ENCODE data around the gene SCMH1. TPM values are rescaled to one million over a fixed set of nuclear protein-coding genes. Genes with fewer than 3 reads are reported as not detected.

Gene SCMH1
- total RNA-seq, 1 experiment from 2014 or later = 21.1 TPM

GRCh38 chr1:41019353-41019745 is 222.8 kb downstream of the SCMH1 start:
- Histone ChIP-seq H3K27me3 (ENCODE audit: control insufficient read depth, insufficient read depth, low read length) (peaks cover 3% of the 10 kb centered on the region), H3K4me3 (ENCODE audit: insufficient read depth, low read depth, low read length) (no peak overlapping the region), H3K36me3 (replicated peaks; ENCODE audit: control insufficient read depth, insufficient read depth, low read length) (peaks cover 12% of the 10 kb centered on the region)
- no peak for DNase-seq

- no peak overlapping the region for H3K4me3 ChIP-seq (ENCODE audit: insufficient read depth, low read depth, low read length)
- no peaks in the 10 kb centered on the region; the same call in 1 of the 2 replicates for H3K27me3 ChIP-seq (ENCODE audit: control insufficient read depth, insufficient read depth, low read length)
- H3K36me3 ChIP-seq (replicated peaks; ENCODE audit: control insufficient read depth, insufficient read depth, low read length) = peaks cover 13% of the 10 kb centered on the region
- DNase-seq = no peak
Measured at GRCh38 chr1:41018018-41018410, 224.1 kb downstream of the SCMH1 start.

- no peaks in the 10 kb centered on the region; the same call in 1 of the 2 replicates for H3K27me3 ChIP-seq (ENCODE audit: control insufficient read depth, insufficient read depth, low read length)
- H3K4me3 ChIP-seq (ENCODE audit: insufficient read depth, low read depth, low read length) = no peak overlapping the region
- DNase-seq = peak; percentile 53
- peaks cover 16% of the 10 kb centered on the region for H3K36me3 ChIP-seq (replicated peaks; ENCODE audit: control insufficient read depth, insufficient read depth, low read length)
Measured at GRCh38 chr1:41017141-41018017, 224.7 kb downstream of the SCMH1 start.

GRCh38 chr1:41015897-41016470 is 226.1 kb downstream of the SCMH1 start:
- peaks cover 26% of the 10 kb centered on the region for H3K36me3 ChIP-seq (replicated peaks; ENCODE audit: control insufficient read depth, insufficient read depth, low read length)
- H3K27me3 ChIP-seq (ENCODE audit: control insufficient read depth, insufficient read depth, low read length) = no peaks in the 10 kb centered on the region
- DNase-seq = no peak
- no peak overlapping the region for H3K4me3 ChIP-seq (ENCODE audit: insufficient read depth, low read depth, low read length)

GRCh38 chr1:41015281-41015896 is 226.7 kb downstream of the SCMH1 start:
- Histone ChIP-seq H3K27me3 (ENCODE audit: control insufficient read depth, insufficient read depth, low read length) (no peaks in the 10 kb centered on the region), H3K4me3 (ENCODE audit: insufficient read depth, low read depth, low read length) (no peak overlapping the region), H3K36me3 (replicated peaks; ENCODE audit: control insufficient read depth, insufficient read depth, low read length) (peaks cover 32% of the 10 kb centered on the region)
- no peak for DNase-seq

GRCh38 chr1:41014871-41015270 is 227.2 kb downstream of the SCMH1 start:
- no peaks in the 10 kb centered on the region for H3K27me3 ChIP-seq (ENCODE audit: control insufficient read depth, insufficient read depth, low read length)
- no peak overlapping the region for H3K4me3 ChIP-seq (ENCODE audit: insufficient read depth, low read depth, low read length)
- no peak for DNase-seq
- H3K36me3 ChIP-seq (replicated peaks; ENCODE audit: control insufficient read depth, insufficient read depth, low read length) = peaks cover 37% of the 10 kb centered on the region

GRCh38 chr1:41013796-41014195 is 228.3 kb downstream of the SCMH1 start:
- H3K27me3 ChIP-seq (ENCODE audit: control insufficient read depth, insufficient read depth, low read length) = no peaks in the 10 kb centered on the region
- H3K36me3 ChIP-seq (replicated peaks; ENCODE audit: control insufficient read depth, insufficient read depth, low read length) = peaks cover 44% of the 10 kb centered on the region
- no peak overlapping the region for H3K4me3 ChIP-seq (ENCODE audit: insufficient read depth, low read depth, low read length)
- DNase-seq = no peak

- Histone ChIP-seq H3K36me3 (replicated peaks; ENCODE audit: control insufficient read depth, insufficient read depth, low read length) (peaks cover 50% of the 10 kb centered on the region), H3K4me3 (ENCODE audit: insufficient read depth, low read depth, low read length) (no peak overlapping the region), H3K27me3 (ENCODE audit: control insufficient read depth, insufficient read depth, low read length) (no peaks in the 10 kb centered on the region)
Measured at GRCh38 chr1:41013024-41013423, 229.1 kb downstream of the SCMH1 start.

GRCh38 chr1:41010345-41010744 is 231.8 kb downstream of the SCMH1 start:
- Histone ChIP-seq H3K36me3 (replicated peaks; ENCODE audit: control insufficient read depth, insufficient read depth, low read length) (peaks cover 59% of the 10 kb centered on the region), H3K4me3 (ENCODE audit: insufficient read depth, low read depth, low read length) (no peak overlapping the region), H3K27me3 (ENCODE audit: control insufficient read depth, insufficient read depth, low read length) (no peaks in the 10 kb centered on the region)
- no peak for DNase-seq

More at GRCh38 chr1:41013024-41013423, 229.1 kb downstream of the SCMH1 start:
- no peak for DNase-seq

- H3K36me3 ChIP-seq (replicated peaks; ENCODE audit: control insufficient read depth, insufficient read depth, low read length) = peaks cover 57% of the 10 kb centered on the region
- DNase-seq = no peak
- no peaks in the 10 kb centered on the region for H3K27me3 ChIP-seq (ENCODE audit: control insufficient read depth, insufficient read depth, low read length)
- H3K4me3 ChIP-seq (ENCODE audit: insufficient read depth, low read depth, low read length) = no peak overlapping the region
Measured at GRCh38 chr1:41009466-41009865, 232.6 kb downstream of the SCMH1 start.

GRCh38 chr1:41006942-41007865 is 234.9 kb downstream of the SCMH1 start:
- Histone ChIP-seq H3K36me3 (replicated peaks; ENCODE audit: control insufficient read depth, insufficient read depth, low read length) (peaks cover 67% of the 10 kb centered on the region), H3K27me3 (ENCODE audit: control insufficient read depth, insufficient read depth, low read length) (no peaks in the 10 kb centered on the region), H3K4me3 (ENCODE audit: insufficient read depth, low read depth, low read length) (no peak overlapping the region)
- no peak for DNase-seq

GRCh38 chr1:41005876-41006275 is 236.2 kb downstream of the SCMH1 start:
- peaks cover 66% of the 10 kb centered on the region for H3K36me3 ChIP-seq (replicated peaks; ENCODE audit: control insufficient read depth, insufficient read depth, low read length)
- no peak for DNase-seq
- no peak overlapping the region for H3K4me3 ChIP-seq (ENCODE audit: insufficient read depth, low read depth, low read length)
- no peaks in the 10 kb centered on the region for H3K27me3 ChIP-seq (ENCODE audit: control insufficient read depth, insufficient read depth, low read length)

GRCh38 chr1:41003640-41004220 is 238.4 kb downstream of the SCMH1 start:
- Histone ChIP-seq H3K36me3 (replicated peaks; ENCODE audit: control insufficient read depth, insufficient read depth, low read length) (peaks cover 57% of the 10 kb centered on the region), H3K4me3 (ENCODE audit: insufficient read depth, low read depth, low read length) (no peak overlapping the region), H3K27me3 (ENCODE audit: control insufficient read depth, insufficient read depth, low read length) (no peaks in the 10 kb centered on the region)
- no peak for DNase-seq

- Histone ChIP-seq H3K27me3 (ENCODE audit: control insufficient read depth, insufficient read depth, low read length) (no peaks in the 10 kb centered on the region), H3K36me3 (replicated peaks; ENCODE audit: control insufficient read depth, insufficient read depth, low read length) (peaks cover 57% of the 10 kb centered on the region), H3K4me3 (ENCODE audit: insufficient read depth, low read depth, low read length) (no peak overlapping the region)
- DNase-seq = no peak
Measured at GRCh38 chr1:41003127-41003639, 238.9 kb downstream of the SCMH1 start.
